Panc1 (cell line): Measurements from ENCODE around the gene CAPRIN1. TPM values are rescaled to one million over a fixed set of nuclear protein-coding genes. Genes with fewer than 3 reads are reported as not detected.

Experiments used
- ATAC-seq: fragments of 200-7000 bp; cut with Tn5 transposase; 2 replicates; pipeline ENCODE4 v1.9.1; 2020; ENCODE audit warnings: mild to moderate bottlenecking, moderate library complexity
- BruUV-seq: library from RNA; stranded (reverse); fragments of 400-500 nt; replicated peaks from 2 replicates; lab custom pipeline; 2021; lab: Mats Ljungman, UMichigan
- CTCF ChIA-PET: fragments of 300-600 bp; sonication (Branson Sonifier 250); formaldehyde crosslinking; loops from one replicate; lab custom pipeline; 2022; ENCODE audit warnings: antibody characterized with exemption; lab: Charles Lee
- POLR2A ChIA-PET: fragments of 300-600 bp; sonication (Branson Sonifier 250); formaldehyde crosslinking; loops from one replicate; lab custom pipeline; 2022; ENCODE audit warnings: antibody characterized with exemption; lab: Charles Lee
- DNase-seq: peaks from one replicate; pipeline ENCODE4 v3.0.0-alpha.2; 2010; ENCODE audit warnings: low read depth, low spot score
- H3K27ac ChIP-seq: 2 replicates; pipeline ENCODE4 v1.5.1; 2011; ENCODE audit warnings: mild to moderate bottlenecking, low read length, inconsistent platforms
- H3K27me3 ChIP-seq: fragments of 200-500 bp; sonication (Bioruptor generic); 2 replicates; pipeline ENCODE4 v1.6.0; 2014; ENCODE audit warnings: low read length, inconsistent platforms; ENCODE audit not compliant: control insufficient read depth, insufficient read depth
- H3K36me3 ChIP-seq: fragments of 200-500 bp; sonication (Bioruptor generic); 2 replicates; pipeline ENCODE4 v1.5.1; 2014; ENCODE audit warnings: inconsistent platforms, mild to moderate bottlenecking, low read length, moderate library complexity; ENCODE audit not compliant: control insufficient read depth, insufficient read depth
- H3K4me1 ChIP-seq: 2 replicates; pipeline ENCODE4 v1.5.1; 2011; ENCODE audit warnings: inconsistent platforms, mild to moderate bottlenecking, low read length, moderate library complexity; ENCODE audit not compliant: control insufficient read depth, insufficient read depth
- H3K4me3 ChIP-seq, 2 experiments: 2 replicates each; pipeline ENCODE4 v1.5.1; 2011 to 2012; ENCODE audit warnings: low read depth in 2 of 2, low read length in 2 of 2, mild to moderate bottlenecking in 2 of 2, inconsistent platforms in 1 of 2, moderate library complexity in 1 of 2
- H3K9me3 ChIP-seq: fragments of 200-500 bp; sonication (Bioruptor generic); 2 replicates; pipeline ENCODE4 v1.5.1; 2014; ENCODE audit warnings: low read depth, mild to moderate bottlenecking, inconsistent platforms, low read length, moderate library complexity; ENCODE audit not compliant: control insufficient read depth, insufficient read depth
- CTCF ChIP-seq: fragments of 450-650 bp; IDR thresholded peaks from 2 replicates; pipeline ENCODE4 v1.5.1; 2017; ENCODE audit warnings: mild to moderate bottlenecking
- POLR2AphosphoS5 ChIP-seq: IDR thresholded peaks from 2 replicates; pipeline ENCODE4 v1.6.1; 2012; ENCODE audit warnings: mild to moderate bottlenecking, low read depth, low read length, moderate library complexity
- REST ChIP-seq, 2 experiments: IDR thresholded peaks; 2 replicates each; pipeline ENCODE4 v1.6.1; 2011 to 2012; ENCODE audit warnings: low read depth in 2 of 2, control low read depth in 1 of 2, low read length in 1 of 2, mild to moderate bottlenecking in 1 of 2, moderate library complexity in 1 of 2; ENCODE audit not compliant: insufficient read depth in 1 of 2
- SIN3A ChIP-seq: IDR thresholded peaks from 2 replicates; pipeline ENCODE4 v1.6.1; 2012; ENCODE audit warnings: low read depth, mild to moderate bottlenecking, low read length, moderate library complexity, borderline replicate concordance; ENCODE audit not compliant: insufficient read depth
- TCF7L2 ChIP-seq: IDR thresholded peaks from 2 replicates; pipeline ENCODE4 v1.6.1; 2011; ENCODE audit warnings: mild to moderate bottlenecking, low read depth, low read length, inconsistent platforms
- in situ Hi-C: cut with HindIII; loops from 2 replicates; pipeline ENCODE4 v1.10.0; 2016; ENCODE audit warnings: low sequenced_read_pairs, low pct_unique_long_range_greater_than_20kb
- intact Hi-C: fragments of 100-400 bp; cut with micrococcal nuclease; formaldehyde crosslinking; loops from one replicate; pipeline ENCODE4 v1.10.0; 2022; ENCODE audit not compliant: unreplicated experiment
- total RNA-seq: library from RNA; stranded (reverse); gene quantifications from one replicate; pipeline ENCODE4 v1.2.1, GENCODE V29; 2021; ENCODE audit not compliant: unreplicated experiment

CAPRIN1 gene
- total RNA-seq, 1 experiment from 2014 or later: 266 TPM

GRCh38 chr11:34136420-34136819, 84.9 kb downstream of the CAPRIN1 start:
- TF ChIP-seq SIN3A (no peak), TCF7L2 (no peak), POLR2AphosphoS5 (no peak), CTCF (no peak), REST (IDR thresholded peaks at IDR 0.05; ENCODE audit: insufficient read depth in 1 of 2, low read depth in 2 of 2, low read length in 1 of 2) (no peak)
- Histone ChIP-seq H3K36me3 (peaks cover 38% of the 10 kb centered on the region), H3K9me3 (no peaks in the 10 kb centered on the region), H3K4me1 (no peaks in the 10 kb centered on the region), H3K27me3 (no peaks in the 10 kb centered on the region), H3K27ac (no peak overlapping the region), H3K4me3 (no peak overlapping the region)
- ChIA-PET CTCF (no interaction called here), POLR2A (no interaction called here)
- in situ Hi-C loops (no loop called here), intact Hi-C loops (no loop called here)
- no TSS peak for BruUV-seq
- DNase-seq: no peak
- no peak for ATAC-seq

- no peak overlapping the region for H3K27ac ChIP-seq
- H3K4me1 ChIP-seq: no peaks in the 10 kb centered on the region
- H3K9me3 ChIP-seq: no peaks in the 10 kb centered on the region
- H3K36me3 ChIP-seq: peaks cover 43% of the 10 kb centered on the region
- ChIA-PET POLR2A (no interaction called here), CTCF (no interaction called here)
- in situ Hi-C loops (no loop called here), intact Hi-C loops (no loop called here)
- no TSS peak for BruUV-seq
- no peak overlapping the region for H3K4me3 ChIP-seq
- DNase-seq (no peak), ATAC-seq (no peak)
- TF ChIP-seq SIN3A (no peak), CTCF (no peak), REST (IDR thresholded peaks at IDR 0.05; ENCODE audit: insufficient read depth in 1 of 2, low read depth in 2 of 2, low read length in 1 of 2) (no peak), TCF7L2 (no peak)
- no peaks in the 10 kb centered on the region for H3K27me3 ChIP-seq
Observed at GRCh38 chr11:34139346-34139745, 87.8 kb downstream of the CAPRIN1 start.
